Gastrocnemius medialis (tissue), 4 donors: Measurements from ENCODE around the gene SLC25A30.

ENCODE experiments used
- POLR2A ChIP-seq, 2 donors: fragments of 450-650 bp; IDR thresholded peaks; one replicate each; pipeline ENCODE4 v1.6.1; 2017; ENCODE audit warnings: antibody characterized with exemption in 2 of 2, mild to moderate bottlenecking in 2 of 2, moderate library complexity in 2 of 2
- TF ChIP-seq, protein P1 (sequence below), 5 experiments: fragments of 450-650 bp in 3 of 5; fragments of 200-600 bp in 2 of 5; sonication (generic) in 2 of 5; IDR thresholded peaks in 4 of 5; conservative IDR thresholded peaks in 1 of 5; 1 replicate in 4 of 5; 2 replicates in 1 of 5; pipeline ENCODE4 v1.5.1; 2016 to 2019; ENCODE audit warnings: antibody characterized with exemption in 5 of 5, mild to moderate bottlenecking in 3 of 5, moderate library complexity in 3 of 5

DNA sequence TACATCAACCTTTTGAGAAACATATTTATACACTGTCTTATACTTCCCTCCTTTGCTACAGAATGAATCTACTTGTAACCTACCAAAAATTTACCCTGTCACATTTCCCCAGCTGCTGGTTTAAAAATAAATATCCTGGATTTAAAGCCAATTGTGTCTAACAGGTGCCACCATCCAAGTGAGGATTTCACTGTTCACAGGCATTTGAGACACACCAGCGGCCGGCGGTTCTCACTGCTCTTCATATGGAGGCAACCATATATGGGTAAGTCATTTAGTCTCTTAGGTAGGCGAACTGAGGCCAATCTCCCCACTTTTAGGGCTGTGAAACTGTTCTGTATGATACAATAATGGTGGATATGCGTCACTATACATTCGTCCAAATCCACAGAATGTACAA lies 26.2 kb downstream of the SLC25A30 start:
- TF ChIP-seq, protein P1, sequence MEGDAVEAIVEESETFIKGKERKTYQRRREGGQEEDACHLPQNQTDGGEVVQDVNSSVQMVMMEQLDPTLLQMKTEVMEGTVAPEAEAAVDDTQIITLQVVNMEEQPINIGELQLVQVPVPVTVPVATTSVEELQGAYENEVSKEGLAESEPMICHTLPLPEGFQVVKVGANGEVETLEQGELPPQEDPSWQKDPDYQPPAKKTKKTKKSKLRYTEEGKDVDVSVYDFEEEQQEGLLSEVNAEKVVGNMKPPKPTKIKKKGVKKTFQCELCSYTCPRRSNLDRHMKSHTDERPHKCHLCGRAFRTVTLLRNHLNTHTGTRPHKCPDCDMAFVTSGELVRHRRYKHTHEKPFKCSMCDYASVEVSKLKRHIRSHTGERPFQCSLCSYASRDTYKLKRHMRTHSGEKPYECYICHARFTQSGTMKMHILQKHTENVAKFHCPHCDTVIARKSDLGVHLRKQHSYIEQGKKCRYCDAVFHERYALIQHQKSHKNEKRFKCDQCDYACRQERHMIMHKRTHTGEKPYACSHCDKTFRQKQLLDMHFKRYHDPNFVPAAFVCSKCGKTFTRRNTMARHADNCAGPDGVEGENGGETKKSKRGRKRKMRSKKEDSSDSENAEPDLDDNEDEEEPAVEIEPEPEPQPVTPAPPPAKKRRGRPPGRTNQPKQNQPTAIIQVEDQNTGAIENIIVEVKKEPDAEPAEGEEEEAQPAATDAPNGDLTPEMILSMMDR (IDR thresholded peaks at IDR 0.05 in 4 of 5, conservative IDR thresholded peaks at IDR 0.05 in 1 of 5): no peak
- TF ChIP-seq POLR2A (IDR thresholded peaks at IDR 0.05): no peak
